Thoracic aorta (tissue), 2 donors: ENCODE measurements around the gene CACNA1H. TPM values are rescaled to one million over a fixed set of nuclear protein-coding genes. Genes with fewer than 3 reads are reported as not detected.

Source experiments
- ATAC-seq: fragments of 150-250 bp; one replicate; pipeline ENCODE4 v1.8.0; 2017; ENCODE audit warnings: low read depth; ENCODE audit not compliant: insufficient number of reproducible peaks, low FRiP score
- DNase-seq: peaks from one replicate; pipeline ENCODE4 v3.0.0-alpha.2; 2020; ENCODE audit warnings: low spot score
- H3K27ac ChIP-seq, 2 donors: fragments of 200-600 bp; sonication (generic); 1 replicate in 1 of 2; 2 replicates in 1 of 2; pipeline ENCODE4 v1.5.1; 2016; ENCODE audit warnings: mild to moderate bottlenecking in 2 of 2, moderate library complexity in 2 of 2
- H3K27me3 ChIP-seq: fragments of 200-600 bp; sonication (generic); replicated peaks from 2 replicates; pipeline ENCODE4 v1.6.0; 2016; ENCODE audit warnings: mild to moderate bottlenecking; ENCODE audit not compliant: insufficient read depth
- H3K36me3 ChIP-seq: fragments of 200-600 bp; sonication (generic); one replicate; pipeline ENCODE4 v1.5.1; 2016
- H3K4me1 ChIP-seq, 2 donors: fragments of 200-600 bp; sonication (generic); 1 replicate in 1 of 2; 2 replicates in 1 of 2; pipeline versions ENCODE4 v1.5.1 to v1.6.0; 2016; ENCODE audit warnings: low read depth in 2 of 2, mild to moderate bottlenecking in 1 of 2; ENCODE audit not compliant: control insufficient read depth in 1 of 2
- H3K4me3 ChIP-seq: fragments of 200-600 bp; sonication (generic); 2 replicates; pipeline ENCODE4 v1.5.1; 2016; ENCODE audit warnings: mild to moderate bottlenecking
- H3K9me3 ChIP-seq: fragments of 200-600 bp; sonication (generic); 2 replicates; pipeline ENCODE4 v1.5.1; 2016
- total RNA-seq, 2 donors: library from RNA; depleted of rRNA; stranded (reverse); fragments of >200 nt; gene quantifications; one replicate each; pipeline versions ENCODE4 v1.1.0 to v1.2.3, GENCODE V29; 2016
- TF ChIP-seq, protein P1 (sequence below): fragments of 200-600 bp; sonication (generic); IDR thresholded peaks from one replicate; pipeline ENCODE4 v1.5.1; 2019; ENCODE audit warnings: antibody characterized with exemption

CACNA1H gene
- total RNA-seq, 2 donors from 2014 or later = 14.7 to 33.0 TPM

DNA sequence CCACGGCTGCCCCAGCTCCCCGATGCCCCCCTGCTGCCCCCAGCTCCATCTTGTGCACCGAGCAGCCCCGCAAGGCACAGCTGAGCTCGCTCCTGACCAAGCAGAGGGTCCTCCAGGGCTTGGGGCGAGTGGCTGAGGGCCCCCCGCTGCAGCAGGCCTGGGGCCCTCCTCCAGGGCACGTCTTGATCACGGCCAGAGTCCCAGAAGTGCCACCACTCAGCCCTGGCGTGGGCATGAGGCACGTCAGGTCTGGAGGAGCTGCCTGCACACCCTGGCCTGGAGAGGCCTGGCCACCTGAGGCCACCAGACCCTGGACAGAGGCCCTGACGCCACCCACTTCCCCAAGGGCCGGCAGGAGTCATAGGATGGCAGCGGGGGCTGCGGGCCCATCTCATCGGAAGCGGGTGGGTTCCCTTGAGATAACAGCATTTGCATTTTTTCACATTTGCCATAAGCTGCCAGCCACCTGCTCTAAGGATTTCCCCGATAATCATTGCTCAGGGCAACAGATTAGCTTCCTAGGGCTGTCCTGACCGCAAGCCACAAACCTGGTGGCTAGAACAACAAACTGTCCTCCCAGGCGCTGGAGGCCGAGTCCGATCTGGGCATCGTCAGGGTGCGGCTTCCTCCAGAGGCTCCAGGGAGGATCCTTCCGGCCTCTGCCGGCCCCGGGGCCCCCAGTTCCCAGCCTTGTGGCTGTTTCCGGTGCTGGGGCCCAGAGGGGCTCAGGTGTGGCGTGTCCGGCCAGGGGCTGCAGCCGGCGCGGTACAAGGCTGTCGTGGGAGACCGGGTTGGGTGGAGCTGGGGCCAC, 32.9 kb upstream of the CACNA1H start:
- no peak for ATAC-seq
- Histone ChIP-seq H3K27ac (no peak overlapping the region), H3K4me1 (no peaks in the 10 kb centered on the region), H3K36me3 (no peaks in the 10 kb centered on the region), H3K27me3 (no peaks in the 10 kb centered on the region), H3K4me3 (no peak overlapping the region), H3K9me3 (no peaks in the 10 kb centered on the region)
- DNase-seq = no peak
- TF ChIP-seq, protein P1, sequence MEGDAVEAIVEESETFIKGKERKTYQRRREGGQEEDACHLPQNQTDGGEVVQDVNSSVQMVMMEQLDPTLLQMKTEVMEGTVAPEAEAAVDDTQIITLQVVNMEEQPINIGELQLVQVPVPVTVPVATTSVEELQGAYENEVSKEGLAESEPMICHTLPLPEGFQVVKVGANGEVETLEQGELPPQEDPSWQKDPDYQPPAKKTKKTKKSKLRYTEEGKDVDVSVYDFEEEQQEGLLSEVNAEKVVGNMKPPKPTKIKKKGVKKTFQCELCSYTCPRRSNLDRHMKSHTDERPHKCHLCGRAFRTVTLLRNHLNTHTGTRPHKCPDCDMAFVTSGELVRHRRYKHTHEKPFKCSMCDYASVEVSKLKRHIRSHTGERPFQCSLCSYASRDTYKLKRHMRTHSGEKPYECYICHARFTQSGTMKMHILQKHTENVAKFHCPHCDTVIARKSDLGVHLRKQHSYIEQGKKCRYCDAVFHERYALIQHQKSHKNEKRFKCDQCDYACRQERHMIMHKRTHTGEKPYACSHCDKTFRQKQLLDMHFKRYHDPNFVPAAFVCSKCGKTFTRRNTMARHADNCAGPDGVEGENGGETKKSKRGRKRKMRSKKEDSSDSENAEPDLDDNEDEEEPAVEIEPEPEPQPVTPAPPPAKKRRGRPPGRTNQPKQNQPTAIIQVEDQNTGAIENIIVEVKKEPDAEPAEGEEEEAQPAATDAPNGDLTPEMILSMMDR = no peak

DNA sequence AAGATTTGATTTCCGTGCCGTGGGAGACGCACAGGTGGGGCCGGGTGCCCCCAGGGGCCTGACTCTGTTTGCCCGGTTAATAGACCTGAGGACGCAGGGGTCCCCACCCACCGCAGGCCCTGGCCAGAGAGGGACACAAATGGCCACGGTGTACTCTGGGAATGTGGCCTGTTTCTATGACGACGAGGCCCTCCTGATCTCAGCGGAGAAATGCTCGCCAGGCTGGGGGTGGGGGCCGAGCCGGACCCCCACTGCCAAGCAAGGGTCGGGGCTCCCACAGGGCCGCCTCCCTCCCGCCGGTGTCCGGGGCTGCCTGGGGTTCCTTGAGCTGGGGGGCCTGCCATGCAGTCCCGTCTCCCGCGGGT, 32.3 kb upstream of the CACNA1H start:
- H3K36me3 ChIP-seq = no peaks in the 10 kb centered on the region
- ATAC-seq (no peak), DNase-seq (no peak)
- TF ChIP-seq, protein P1 = no peak
- H3K4me1 ChIP-seq = no peaks in the 10 kb centered on the region
- H3K27me3 ChIP-seq = no peaks in the 10 kb centered on the region
- H3K9me3 ChIP-seq = no peaks in the 10 kb centered on the region
- H3K4me3 ChIP-seq = no peak overlapping the region
- no peak overlapping the region for H3K27ac ChIP-seq

DNA sequence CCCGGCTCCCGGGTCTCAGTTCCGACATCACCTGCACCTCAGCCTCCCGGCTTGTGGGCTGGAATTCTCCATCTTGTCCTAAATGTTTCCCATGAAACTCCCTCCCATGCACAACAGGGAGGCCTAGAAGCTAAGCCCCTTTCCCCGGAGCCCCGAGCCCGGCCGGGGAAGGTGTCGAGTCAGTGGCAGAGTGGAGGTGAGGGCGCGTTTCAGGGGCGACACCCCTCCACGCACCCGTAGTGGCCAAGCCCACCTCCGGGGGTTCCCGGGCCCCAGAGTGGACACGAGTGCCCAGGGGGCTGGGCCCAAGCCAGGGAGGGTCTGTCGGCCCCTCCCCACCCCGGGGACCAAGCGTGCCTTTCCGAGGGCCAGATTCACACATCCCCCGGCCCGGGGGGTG, 31.9 kb upstream of the CACNA1H start:
- no peak for DNase-seq
- Histone ChIP-seq H3K27ac (no peak overlapping the region), H3K4me3 (no peak overlapping the region), H3K9me3 (no peaks in the 10 kb centered on the region), H3K27me3 (no peaks in the 10 kb centered on the region), H3K4me1 (no peaks in the 10 kb centered on the region), H3K36me3 (no peaks in the 10 kb centered on the region)
- ATAC-seq = no peak
- TF ChIP-seq, protein P1 = no peak

DNA sequence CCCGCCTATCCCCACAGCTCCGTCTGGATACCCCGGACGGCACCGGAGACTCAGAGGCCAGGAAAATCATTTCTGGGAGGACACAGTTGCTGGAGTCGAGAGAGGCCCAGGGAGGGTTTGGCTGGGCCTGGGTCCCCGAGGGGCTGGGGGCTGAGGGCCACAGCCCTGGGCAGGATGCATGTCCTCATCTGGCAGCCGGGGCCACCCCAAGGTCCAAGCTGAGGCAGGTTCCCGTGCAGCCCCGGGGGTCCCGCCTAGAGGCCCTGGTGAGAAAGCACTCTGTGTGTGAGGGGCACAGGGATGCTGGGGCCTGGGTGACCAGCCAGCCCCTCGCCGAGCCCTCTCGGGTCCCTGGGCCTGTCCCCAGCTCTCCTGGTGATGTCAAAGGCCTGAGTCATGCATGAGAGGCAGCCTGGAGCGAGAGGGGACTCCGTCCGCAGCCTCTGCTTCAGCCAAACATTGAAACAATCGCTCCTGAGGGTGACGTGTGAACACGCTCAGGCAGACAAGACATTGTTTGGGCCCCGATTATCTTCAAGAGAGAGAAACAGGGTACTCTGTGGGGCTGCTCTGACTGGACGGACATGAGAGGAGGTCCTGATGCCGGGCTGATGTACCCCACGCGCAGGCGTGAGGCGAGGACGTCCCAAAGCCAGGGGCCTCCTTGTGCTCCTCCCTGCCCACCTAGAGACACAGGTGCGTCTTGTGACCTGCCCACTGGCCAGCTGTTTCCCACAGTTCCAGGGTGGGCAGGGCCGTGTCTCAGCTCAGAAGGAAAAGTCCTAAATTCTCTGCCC, 31.1 kb upstream of the CACNA1H start:
- H3K4me3 ChIP-seq = no peak overlapping the region
- no peaks in the 10 kb centered on the region for H3K36me3 ChIP-seq
- no peaks in the 10 kb centered on the region for H3K9me3 ChIP-seq
- no peaks in the 10 kb centered on the region for H3K27me3 ChIP-seq
- DNase-seq (no peak), ATAC-seq (no peak)
- H3K27ac ChIP-seq = no peak overlapping the region
- TF ChIP-seq, protein P1 = no peak
- no peaks in the 10 kb centered on the region for H3K4me1 ChIP-seq

DNA sequence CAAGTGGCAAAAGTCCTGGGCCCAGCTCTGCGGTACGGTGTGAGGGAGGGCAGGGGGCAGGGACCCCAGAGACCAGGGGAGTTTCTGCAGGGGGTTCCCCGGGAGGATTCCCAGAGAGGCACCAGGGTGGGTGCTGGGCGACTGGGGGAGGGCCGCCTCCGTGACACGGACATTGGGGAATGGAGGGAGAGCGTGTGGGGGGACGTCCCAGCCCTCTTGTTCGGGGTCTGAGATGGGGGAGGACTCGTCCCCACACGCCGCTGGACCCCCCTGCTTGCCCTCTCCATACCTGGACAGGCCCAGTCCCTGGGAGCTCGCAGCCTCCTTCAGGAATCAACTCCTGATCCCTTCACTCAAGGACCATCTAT, 30.5 kb upstream of the CACNA1H start:
- no peak for ATAC-seq
- Histone ChIP-seq H3K4me1 (no peaks in the 10 kb centered on the region), H3K27ac (no peak overlapping the region), H3K27me3 (no peaks in the 10 kb centered on the region), H3K9me3 (no peaks in the 10 kb centered on the region), H3K4me3 (no peak overlapping the region), H3K36me3 (no peaks in the 10 kb centered on the region)
- DNase-seq = no peak
- TF ChIP-seq, protein P1 = no peak
